Loucy (cell line): ENCODE measurements around the gene PRKCG.

Source experiments
- CTCF ChIP-seq: fragments of 200-600 bp; sonication (generic); conservative IDR thresholded peaks from 2 replicates; pipeline ENCODE4 v1.5.1; 2014; ENCODE audit warnings: mild to moderate bottlenecking, antibody characterized with exemption, low read length
- EZH2phosphoT487 ChIP-seq: fragments of 200-600 bp; IDR thresholded peaks from 2 replicates; pipeline ENCODE4 v1.6.1; 2018; ENCODE audit warnings: antibody characterized with exemption, mild to moderate bottlenecking, moderate library complexity, borderline replicate concordance

GRCh38 chr19:53927739-53928138 is 45.7 kb downstream of the PRKCG start:
- no peak for TF ChIP-seq CTCF
- no peak for TF ChIP-seq EZH2phosphoT487
